Measurements from ENCODE around the gene UBE2V1.
"Not testable (repeated sequence)": the region's sequence is repeated elsewhere in the genome, so short reads cannot be mapped to it uniquely, and the experiment has no call there.

UBE2V1 gene

DNA sequence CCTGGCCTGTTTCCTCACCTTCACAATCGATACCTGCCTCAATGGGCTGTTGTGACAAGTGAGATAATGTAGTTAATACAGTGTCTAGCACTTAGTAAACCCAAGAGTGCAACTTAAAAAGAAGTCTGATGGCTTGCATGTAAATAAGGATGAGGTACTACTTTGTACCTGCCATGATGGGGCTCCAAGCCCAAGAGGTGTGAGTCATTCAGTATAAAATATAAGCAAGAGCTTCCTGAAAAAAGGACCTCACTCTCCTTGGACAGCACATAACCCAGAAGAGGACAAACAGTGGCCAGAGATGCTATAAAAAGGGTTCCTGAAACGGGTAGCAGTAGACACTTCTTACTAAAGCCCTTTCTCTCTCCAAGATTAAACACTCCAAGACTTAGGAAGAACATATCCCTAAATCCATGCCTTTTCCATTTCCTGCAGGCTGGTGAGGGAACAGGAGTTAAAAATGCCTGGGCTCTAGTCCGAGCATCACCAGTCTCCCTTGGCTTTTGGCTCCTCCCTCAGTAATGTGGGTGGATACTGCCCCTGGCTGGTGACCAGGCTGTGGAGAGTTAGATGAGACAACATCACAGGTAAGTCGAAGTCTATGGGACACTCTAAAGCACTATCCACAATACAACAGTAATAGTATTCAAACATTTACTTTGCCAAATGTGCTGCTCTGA is 4.3 kb downstream of the UBE2V1 start:
- Histone ChIP-seq H3K79me2 (ENCODE audit: low read length) (peaks cover 100% of the 10 kb centered on the region), H4K20me1 (ENCODE audit: insufficient read depth, low read length) (peaks cover 32% of the 10 kb centered on the region), H2AFZ (ENCODE audit: low read length) (no peak overlapping the region), H3K4me1 (ENCODE audit: low read length) (peaks cover 29% of the 10 kb centered on the region), H3K9ac (ENCODE audit: low read length) (no peak overlapping the region), H3K27me3 (replicated peaks; ENCODE audit: insufficient read depth, low read length) (no peaks in the 10 kb centered on the region), H3F3A (ENCODE audit: insufficient read depth, low read length) (peaks cover 23% of the 10 kb centered on the region), H3K36me3 (replicated peaks; ENCODE audit: insufficient read depth, low read length) (no peaks in the 10 kb centered on the region), H3K9me2 (replicated peaks; ENCODE audit: insufficient read depth, low read length) (no peaks in the 10 kb centered on the region), H3K27ac (ENCODE audit: low read length) (no peak overlapping the region), H3K4me3 (ENCODE audit: low read length) (no peak overlapping the region), H3K4me2 (ENCODE audit: low read depth, low read length) (no peak overlapping the region), H3K9me3 (replicated peaks; ENCODE audit: insufficient read depth, low read length) (no peaks in the 10 kb centered on the region)
- TF ChIP-seq, protein P1, sequence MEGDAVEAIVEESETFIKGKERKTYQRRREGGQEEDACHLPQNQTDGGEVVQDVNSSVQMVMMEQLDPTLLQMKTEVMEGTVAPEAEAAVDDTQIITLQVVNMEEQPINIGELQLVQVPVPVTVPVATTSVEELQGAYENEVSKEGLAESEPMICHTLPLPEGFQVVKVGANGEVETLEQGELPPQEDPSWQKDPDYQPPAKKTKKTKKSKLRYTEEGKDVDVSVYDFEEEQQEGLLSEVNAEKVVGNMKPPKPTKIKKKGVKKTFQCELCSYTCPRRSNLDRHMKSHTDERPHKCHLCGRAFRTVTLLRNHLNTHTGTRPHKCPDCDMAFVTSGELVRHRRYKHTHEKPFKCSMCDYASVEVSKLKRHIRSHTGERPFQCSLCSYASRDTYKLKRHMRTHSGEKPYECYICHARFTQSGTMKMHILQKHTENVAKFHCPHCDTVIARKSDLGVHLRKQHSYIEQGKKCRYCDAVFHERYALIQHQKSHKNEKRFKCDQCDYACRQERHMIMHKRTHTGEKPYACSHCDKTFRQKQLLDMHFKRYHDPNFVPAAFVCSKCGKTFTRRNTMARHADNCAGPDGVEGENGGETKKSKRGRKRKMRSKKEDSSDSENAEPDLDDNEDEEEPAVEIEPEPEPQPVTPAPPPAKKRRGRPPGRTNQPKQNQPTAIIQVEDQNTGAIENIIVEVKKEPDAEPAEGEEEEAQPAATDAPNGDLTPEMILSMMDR (IDR thresholded peaks at IDR 0.05; ENCODE audit: low read length) = no peak
- TF ChIP-seq EZH2 (optimal IDR thresholded peaks at IDR 0.05; ENCODE audit: low read depth, low read length) = no peak
- no peak for DNase-seq

DNA sequence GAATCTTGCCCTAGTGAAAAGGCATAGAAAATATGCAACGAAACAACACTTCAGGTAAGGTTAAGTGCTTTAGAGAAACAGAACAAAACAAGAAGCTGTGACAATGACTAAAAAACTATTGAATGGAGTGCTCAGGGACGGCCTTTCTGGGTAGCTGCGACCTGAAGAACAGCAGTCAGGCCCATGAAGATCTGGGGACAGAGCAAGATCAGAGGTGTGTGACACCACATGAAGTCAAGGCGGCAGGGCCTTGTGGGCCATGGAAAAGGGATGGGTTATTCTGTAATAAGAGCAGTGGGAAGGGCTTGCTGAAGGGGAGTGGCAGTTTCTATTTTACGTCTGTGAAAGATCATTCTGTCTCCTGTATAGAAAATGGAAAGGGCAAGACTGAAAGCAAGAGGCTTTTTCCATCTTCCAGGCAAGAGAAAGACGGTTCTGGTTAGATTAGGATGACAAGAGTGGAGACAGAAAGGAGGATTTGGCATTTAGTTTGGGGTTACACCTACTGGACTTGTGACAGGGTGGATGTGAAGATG is 5.1 kb downstream of the UBE2V1 start:
- H3K4me3 ChIP-seq (ENCODE audit: low read length) = no peak overlapping the region
- peaks cover 27% of the 10 kb centered on the region for H3K4me1 ChIP-seq (ENCODE audit: low read length)
- no peak overlapping the region for H3K4me2 ChIP-seq (ENCODE audit: low read depth, low read length)
- peaks cover 32% of the 10 kb centered on the region for H4K20me1 ChIP-seq (ENCODE audit: insufficient read depth, low read length)
- DNase-seq = no peak
- H3K79me2 ChIP-seq (ENCODE audit: low read length) = peaks cover 100% of the 10 kb centered on the region
- H3K27ac ChIP-seq (ENCODE audit: low read length) = no peak overlapping the region
- H3K27me3 ChIP-seq (replicated peaks; ENCODE audit: insufficient read depth, low read length) = no peaks in the 10 kb centered on the region
- H3K9me2 ChIP-seq (replicated peaks; ENCODE audit: insufficient read depth, low read length) = no peaks in the 10 kb centered on the region
- no peak overlapping the region for H3K9ac ChIP-seq (ENCODE audit: low read length)
- H2AFZ ChIP-seq (ENCODE audit: low read length) = no peak overlapping the region
- H3F3A ChIP-seq (ENCODE audit: insufficient read depth, low read length) = peaks cover 17% of the 10 kb centered on the region
- H3K36me3 ChIP-seq (replicated peaks; ENCODE audit: insufficient read depth, low read length) = no peaks in the 10 kb centered on the region; the same call in 1 of the 2 replicates
- no peaks in the 10 kb centered on the region for H3K9me3 ChIP-seq (replicated peaks; ENCODE audit: insufficient read depth, low read length)
- TF ChIP-seq EZH2 (optimal IDR thresholded peaks at IDR 0.05; ENCODE audit: low read depth, low read length) (no peak), EZH2phosphoT487 (IDR thresholded peaks at IDR 0.05; ENCODE audit: low read length) (no peak)
- TF ChIP-seq, protein P1 (IDR thresholded peaks at IDR 0.05; ENCODE audit: low read length) = no peak

DNA sequence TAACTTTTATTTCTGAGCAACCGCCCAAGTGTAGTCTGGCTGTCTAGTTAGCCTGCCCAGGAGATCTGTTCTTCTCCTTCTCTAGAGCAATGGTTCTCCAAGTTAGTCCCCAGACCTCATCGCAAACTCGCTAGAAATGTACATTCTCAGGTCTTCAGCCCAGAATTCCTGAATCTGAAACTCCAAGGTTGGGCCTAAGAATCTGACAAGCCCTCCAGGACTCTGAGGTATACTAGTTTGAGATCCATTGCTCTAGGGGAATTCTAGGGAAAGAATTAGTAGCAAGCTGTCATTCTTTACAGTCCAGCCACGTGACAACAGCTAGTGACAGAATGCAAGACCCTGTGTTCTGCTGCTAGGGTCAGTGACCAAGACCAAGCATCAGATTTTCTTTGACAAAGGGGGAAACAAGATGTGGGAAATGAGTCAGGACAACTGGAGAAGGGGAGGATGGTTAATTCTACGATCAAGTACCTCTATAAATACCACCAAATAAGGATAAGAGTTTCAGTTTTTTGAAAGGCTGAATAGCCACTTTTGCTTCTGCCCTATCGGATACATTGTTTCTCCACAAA is 5.8 kb downstream of the UBE2V1 start:
- no peaks in the 10 kb centered on the region for H3K27me3 ChIP-seq (replicated peaks; ENCODE audit: insufficient read depth, low read length)
- TF ChIP-seq EZH2phosphoT487 (IDR thresholded peaks at IDR 0.05; ENCODE audit: low read length) = no peak
- no peak for TF ChIP-seq EZH2 (optimal IDR thresholded peaks at IDR 0.05; ENCODE audit: low read depth, low read length)
- TF ChIP-seq, protein P1 (IDR thresholded peaks at IDR 0.05; ENCODE audit: low read length) = no peak
- H3K4me1 ChIP-seq (ENCODE audit: low read length) = peaks cover 27% of the 10 kb centered on the region
- no peak for DNase-seq
- no peak overlapping the region for H2AFZ ChIP-seq (ENCODE audit: low read length)
- no peak overlapping the region for H3K27ac ChIP-seq (ENCODE audit: low read length)
- peaks cover 17% of the 10 kb centered on the region for H3F3A ChIP-seq (ENCODE audit: insufficient read depth, low read length)
- no peaks in the 10 kb centered on the region for H3K9me3 ChIP-seq (replicated peaks; ENCODE audit: insufficient read depth, low read length)
- peaks cover 32% of the 10 kb centered on the region for H4K20me1 ChIP-seq (ENCODE audit: insufficient read depth, low read length)
- peaks cover 100% of the 10 kb centered on the region for H3K79me2 ChIP-seq (ENCODE audit: low read length)
- no peak overlapping the region for H3K4me2 ChIP-seq (ENCODE audit: low read depth, low read length)
- H3K4me3 ChIP-seq (ENCODE audit: low read length) = no peak overlapping the region
- no peak overlapping the region for H3K9ac ChIP-seq (ENCODE audit: low read length)
- no peaks in the 10 kb centered on the region; the same call in 1 of the 2 replicates for H3K36me3 ChIP-seq (replicated peaks; ENCODE audit: insufficient read depth, low read length)
- H3K9me2 ChIP-seq (replicated peaks; ENCODE audit: insufficient read depth, low read length) = no peaks in the 10 kb centered on the region

DNA sequence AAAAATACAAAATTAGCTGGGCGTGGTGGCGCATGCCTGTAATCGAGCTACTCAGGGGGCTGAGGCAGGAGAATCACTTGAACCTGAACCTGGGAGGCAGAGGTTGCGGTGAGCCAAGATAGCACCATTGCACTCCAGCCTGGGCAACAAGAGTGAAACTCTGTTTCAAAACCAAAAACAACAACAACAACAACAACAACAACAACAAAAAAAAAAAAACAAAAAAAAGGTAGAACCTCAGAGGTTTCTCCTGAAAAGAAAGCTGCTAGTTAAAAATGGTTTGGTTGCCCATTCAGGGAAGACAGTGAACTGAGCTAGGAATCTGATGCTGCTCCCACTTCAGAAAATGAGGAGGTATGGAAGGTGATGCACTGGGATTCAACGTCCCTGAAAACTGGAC is 6.3 kb downstream of the UBE2V1 start:
- H3F3A ChIP-seq (ENCODE audit: insufficient read depth, low read length) = peaks cover 17% of the 10 kb centered on the region
- H3K4me1 ChIP-seq (ENCODE audit: low read length) = peaks cover 27% of the 10 kb centered on the region
- not testable (repeated sequence) for H3K36me3 ChIP-seq (replicated peaks; ENCODE audit: insufficient read depth, low read length); DNase-seq; H3K9me2 ChIP-seq (replicated peaks; ENCODE audit: insufficient read depth, low read length); H3K4me3 ChIP-seq (ENCODE audit: low read length); H3K4me2 ChIP-seq (ENCODE audit: low read depth, low read length); H2AFZ ChIP-seq (ENCODE audit: low read length); H3K27ac ChIP-seq (ENCODE audit: low read length); H3K9ac ChIP-seq (ENCODE audit: low read length); H3K9me3 ChIP-seq (replicated peaks; ENCODE audit: insufficient read depth, low read length); H3K27me3 ChIP-seq (replicated peaks; ENCODE audit: insufficient read depth, low read length)
- H4K20me1 ChIP-seq (ENCODE audit: insufficient read depth, low read length) = peaks cover 36% of the 10 kb centered on the region
- peaks cover 100% of the 10 kb centered on the region for H3K79me2 ChIP-seq (ENCODE audit: low read length)

DNA sequence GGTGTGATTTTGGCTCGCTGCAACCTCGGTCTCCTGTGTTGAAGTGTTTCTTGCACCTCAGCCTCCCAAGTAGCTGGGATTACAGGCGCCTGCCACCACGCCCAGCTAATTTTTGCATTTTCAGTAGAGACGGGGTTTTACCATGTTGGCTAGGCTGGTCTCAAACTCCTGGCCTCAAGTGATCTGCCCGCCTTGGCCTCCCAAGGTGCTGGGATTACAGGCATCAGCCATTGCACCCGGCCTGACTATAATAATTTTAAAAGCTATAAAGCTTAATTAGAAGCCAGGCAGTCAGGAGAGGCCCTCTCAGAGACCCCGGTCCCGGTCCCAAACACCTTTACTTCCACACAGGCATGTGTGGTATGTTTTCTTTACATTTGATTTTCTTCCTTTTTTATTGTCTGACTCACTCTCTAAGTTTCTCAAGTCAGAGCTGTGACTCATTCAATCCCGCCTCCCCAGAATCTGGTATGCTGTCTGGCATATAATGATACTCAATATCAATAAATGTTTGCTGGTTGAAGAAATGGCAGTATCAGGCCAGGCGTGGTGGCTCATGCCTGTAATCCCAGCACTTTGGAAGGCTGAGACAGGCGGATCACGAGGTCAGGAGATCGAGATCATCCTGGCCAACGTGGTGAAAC is 9.4 kb downstream of the UBE2V1 start:
- H3K27me3 ChIP-seq (replicated peaks; ENCODE audit: insufficient read depth, low read length); DNase-seq; H3K27ac ChIP-seq (ENCODE audit: low read length); H3K4me2 ChIP-seq (ENCODE audit: low read depth, low read length); H3K9me2 ChIP-seq (replicated peaks; ENCODE audit: insufficient read depth, low read length); H2AFZ ChIP-seq (ENCODE audit: low read length); H3K36me3 ChIP-seq (replicated peaks; ENCODE audit: insufficient read depth, low read length); H3K9ac ChIP-seq (ENCODE audit: low read length); H3K4me3 ChIP-seq (ENCODE audit: low read length); H3K9me3 ChIP-seq (replicated peaks; ENCODE audit: insufficient read depth, low read length); H3F3A ChIP-seq (ENCODE audit: insufficient read depth, low read length): not testable (repeated sequence)
- Histone ChIP-seq H3K79me2 (ENCODE audit: low read length) (peaks cover 100% of the 10 kb centered on the region), H4K20me1 (ENCODE audit: insufficient read depth, low read length) (peaks cover 37% of the 10 kb centered on the region), H3K4me1 (ENCODE audit: low read length) (peaks cover 13% of the 10 kb centered on the region; the same call in 1 of the 2 replicates)
